B cell (primary cell): Measurements from ENCODE around the gene HOXA9. TPM values are rescaled to one million over a fixed set of nuclear protein-coding genes. Genes with fewer than 3 reads are reported as not detected.
A peak's percentile ranks its signal among the peaks of the same experiment; 100 is the strongest.

Experiments
- ATAC-seq: fragments of 200-7000 bp; cut with Tn5 transposase; one replicate; pipeline ENCODE4 v1.10.0; 2021; ENCODE audit warnings: low read depth, mild to moderate bottlenecking, moderate number of reproducible peaks, moderate library complexity
- CTCF ChIA-PET: fragments of 350-600 bp; sonication (Branson Sonifier 250); formaldehyde crosslinking; loops from one replicate; lab custom pipeline; 2021; ENCODE audit warnings: antibody characterized with exemption, inconsistent platforms; lab: Charles Lee
- POLR2A ChIA-PET: fragments of 350-600 bp; sonication (Branson Sonifier 250); formaldehyde crosslinking; loops from one replicate; lab custom pipeline; 2021; ENCODE audit warnings: antibody characterized with exemption; lab: Charles Lee
- DNase-seq: peaks from one replicate; pipeline ENCODE4 v3.0.0; 2013
- H2AFZ ChIP-seq: 2 replicates; pipeline ENCODE4 v1.6.1; 2012; ENCODE audit warnings: mild to moderate bottlenecking, low read depth, low read length; ENCODE audit not compliant: insufficient read depth, poor library complexity, severe bottlenecking
- H3K27ac ChIP-seq, 2 donors: 1 replicate in 1 of 2; 2 replicates in 1 of 2; pipeline ENCODE4 v1.5.1; 2012 to 2013; ENCODE audit warnings: low read length in 2 of 2, mild to moderate bottlenecking in 2 of 2, moderate library complexity in 1 of 2
- H3K27me3 ChIP-seq, 4 experiments: fragments of 200-600 bp in 1 of 4; sonication (generic) in 1 of 4; replicated peaks in 1 of 4; 1 replicate in 2 of 4; 2 replicates in 2 of 4; pipeline versions ENCODE4 v1.6.1 to v1.7.0; 2013 to 2016; ENCODE audit warnings: low read length in 3 of 4, mild to moderate bottlenecking in 2 of 4, mixed read lengths in 1 of 4, moderate library complexity in 1 of 4; ENCODE audit not compliant: insufficient read depth in 4 of 4, control insufficient read depth in 3 of 4; ENCODE audit errors: control extremely low read depth in 1 of 4
- H3K36me3 ChIP-seq, 2 experiments: replicated peaks in 1 of 2; 1 replicate in 1 of 2; 2 replicates in 1 of 2; pipeline versions ENCODE4 v1.6.1 to v1.7.1; 2013; ENCODE audit warnings: low read length in 1 of 2; ENCODE audit not compliant: insufficient read depth in 2 of 2, control insufficient read depth in 1 of 2; ENCODE audit errors: control extremely low read depth in 1 of 2, extremely low read depth in 1 of 2
- H3K4me1 ChIP-seq, 2 donors: fragments of 200-600 bp in 1 of 2; sonication (generic) in 1 of 2; 1 replicate in 1 of 2; 2 replicates in 1 of 2; pipeline versions ENCODE4 v1.5.1 to v1.6.1; 2013 to 2017; ENCODE audit warnings: low read length in 2 of 2; ENCODE audit not compliant: control insufficient read depth in 2 of 2, insufficient read depth in 2 of 2
- H3K4me2 ChIP-seq: replicated peaks from 2 replicates; pipeline ENCODE3; 2012; ENCODE audit warnings: mild to moderate bottlenecking, low read depth, low read length; ENCODE audit not compliant: poor library complexity, severe bottlenecking
- H3K4me3 ChIP-seq, 5 experiments: fragments of 200-600 bp in 1 of 5; sonication (generic) in 1 of 5; 1 replicate in 3 of 5; 2 replicates in 2 of 5; pipeline versions ENCODE4 v1.5.1 to v1.7.0; 2011 to 2016; ENCODE audit warnings: low read length in 4 of 5, mild to moderate bottlenecking in 4 of 5, low read depth in 2 of 5, control low read depth in 1 of 5, moderate library complexity in 1 of 5; ENCODE audit not compliant: insufficient read depth in 1 of 5; ENCODE audit errors: control extremely low read depth in 1 of 5, extremely low read depth in 1 of 5
- H3K79me2 ChIP-seq: fragments of 200-600 bp; sonication (generic); one replicate; pipeline ENCODE4 v1.6.0; 2016; ENCODE audit warnings: low read length; ENCODE audit not compliant: control insufficient read depth, insufficient read depth
- H3K9ac ChIP-seq: fragments of 200-600 bp; sonication (generic); 2 replicates; pipeline ENCODE4 v1.6.1; 2017; ENCODE audit warnings: mild to moderate bottlenecking, low read length, moderate library complexity
- H3K9me3 ChIP-seq, 3 donors: one replicate each; pipeline versions ENCODE4 v1.6.1 to v1.7.1; 2013; ENCODE audit warnings: low read length in 2 of 3; ENCODE audit not compliant: control insufficient read depth in 2 of 3, insufficient read depth in 1 of 3; ENCODE audit errors: control extremely low read depth in 1 of 3
- H4K20me1 ChIP-seq: 2 replicates; pipeline ENCODE4 v1.6.0; 2012; ENCODE audit warnings: mild to moderate bottlenecking, low read length; ENCODE audit not compliant: insufficient read depth, control insufficient read depth, poor library complexity, severe bottlenecking
- H3K27ac Mint-ChIP-seq: one replicate; pipeline ENCODE4 v1.8.0; 2021; ENCODE audit warnings: mixed read lengths
- H3K27me3 Mint-ChIP-seq: one replicate; pipeline ENCODE4 v1.8.0; 2021; ENCODE audit warnings: mixed read lengths
- H3K4me1 Mint-ChIP-seq: one replicate; pipeline ENCODE4 v1.8.0; 2021; ENCODE audit warnings: mixed read lengths
- H3K4me3 Mint-ChIP-seq: one replicate; pipeline ENCODE4 v1.8.0; 2021; ENCODE audit warnings: mixed read lengths
- H3K9me3 Mint-ChIP-seq: one replicate; pipeline ENCODE4 v1.8.0; 2022; ENCODE audit warnings: mixed read lengths; ENCODE audit not compliant: insufficient read depth
- EZH2 ChIP-seq: IDR thresholded peaks from 2 replicates; pipeline ENCODE4 v1.6.1; 2012; ENCODE audit warnings: borderline replicate concordance, low read depth, mild to moderate bottlenecking, moderate library complexity, low read length; ENCODE audit not compliant: insufficient read depth, poor library complexity, severe bottlenecking
- WGBS: methylation state at CpG from one replicate; pipeline ENCODE4 v1.1.5; 2013; ENCODE audit warnings: missing lambda C conversion rate; ENCODE audit not compliant: insufficient coverage; 5-methylcytosine and 5-hydroxymethylcytosine counted together
- intact Hi-C: fragments of 100-400 bp; cut with micrococcal nuclease; formaldehyde crosslinking; loops from one replicate; pipeline ENCODE4 v1.10.0; 2022
- polyA plus RNA-seq: library from polyadenylated mRNA; depleted of rRNA; stranded (reverse); fragments of >200 nt; gene quantifications from 2 replicates; pipeline ENCODE4 v1.2.3, GENCODE V29; 2012
- total RNA-seq, 2 donors: library from RNA; stranded (reverse); fragments of 120-200 nt in 1 of 2; gene quantifications; 1 replicate in 1 of 2; 2 replicates in 1 of 2; pipeline versions ENCODE4 v1.2.3 to v1.2.4, GENCODE V29; 2013 to 2022
- TF ChIP-seq, protein P1 (sequence below): fragments of 200-600 bp; IDR thresholded peaks from one replicate; pipeline ENCODE4 v1.8.0; 2022; ENCODE audit warnings: antibody characterized with exemption, mild to moderate bottlenecking

HOXA9 gene
- total and polyA plus RNA-seq, 2 donors (not counting 1 experiment from before 2014, with no cell fraction given): 0.07 TPM; not detected in 1

DNA sequence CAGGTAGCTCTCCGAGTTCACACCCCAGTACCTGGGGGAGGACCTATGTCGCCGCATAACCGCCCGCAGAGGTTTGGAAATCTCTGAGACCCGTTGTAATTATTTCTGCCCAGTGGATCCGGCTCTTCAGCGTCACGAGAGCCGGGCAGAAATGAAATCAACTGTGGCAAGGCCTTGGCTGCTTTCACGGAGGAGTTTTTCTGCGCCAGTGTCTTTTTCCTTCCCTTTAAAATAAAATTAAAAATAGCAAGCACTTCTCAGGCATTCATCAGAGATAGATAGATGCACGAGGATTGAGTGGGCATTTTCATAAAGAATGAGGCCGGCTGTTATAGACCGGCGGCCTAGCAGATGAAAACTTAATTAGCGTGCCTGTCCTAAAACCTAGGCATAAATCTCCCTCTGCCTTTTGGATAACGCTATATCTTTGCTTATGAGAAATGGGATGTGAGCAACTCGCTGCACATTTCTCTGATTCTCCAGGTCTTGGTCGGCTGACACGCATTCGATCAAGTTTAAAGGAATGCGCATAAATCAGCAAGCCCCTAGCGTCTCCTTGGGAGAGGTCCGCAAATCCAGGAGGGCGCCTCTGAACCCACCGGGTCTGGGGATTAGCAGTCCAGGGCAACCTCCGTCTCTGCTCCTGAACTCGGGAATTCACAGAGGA lies 28.1 kb upstream of the HOXA9 start:
- TF ChIP-seq EZH2: peak; percentile 27
- TF ChIP-seq, protein P1, sequence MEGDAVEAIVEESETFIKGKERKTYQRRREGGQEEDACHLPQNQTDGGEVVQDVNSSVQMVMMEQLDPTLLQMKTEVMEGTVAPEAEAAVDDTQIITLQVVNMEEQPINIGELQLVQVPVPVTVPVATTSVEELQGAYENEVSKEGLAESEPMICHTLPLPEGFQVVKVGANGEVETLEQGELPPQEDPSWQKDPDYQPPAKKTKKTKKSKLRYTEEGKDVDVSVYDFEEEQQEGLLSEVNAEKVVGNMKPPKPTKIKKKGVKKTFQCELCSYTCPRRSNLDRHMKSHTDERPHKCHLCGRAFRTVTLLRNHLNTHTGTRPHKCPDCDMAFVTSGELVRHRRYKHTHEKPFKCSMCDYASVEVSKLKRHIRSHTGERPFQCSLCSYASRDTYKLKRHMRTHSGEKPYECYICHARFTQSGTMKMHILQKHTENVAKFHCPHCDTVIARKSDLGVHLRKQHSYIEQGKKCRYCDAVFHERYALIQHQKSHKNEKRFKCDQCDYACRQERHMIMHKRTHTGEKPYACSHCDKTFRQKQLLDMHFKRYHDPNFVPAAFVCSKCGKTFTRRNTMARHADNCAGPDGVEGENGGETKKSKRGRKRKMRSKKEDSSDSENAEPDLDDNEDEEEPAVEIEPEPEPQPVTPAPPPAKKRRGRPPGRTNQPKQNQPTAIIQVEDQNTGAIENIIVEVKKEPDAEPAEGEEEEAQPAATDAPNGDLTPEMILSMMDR: no peak
- DNase-seq (peak; percentile 35), ATAC-seq (no peak)
- H3K79me2 ChIP-seq: no peaks in the 10 kb centered on the region
- H3K9me3 ChIP-seq: peaks cover under 1 to 54% (median 2%) of the 10 kb centered on the region in 3 donors
- peaks cover 33 to 63% of the 10 kb centered on the region in 2 donors for H3K4me1 ChIP-seq
- H3K4me2 ChIP-seq: peak overlapping the region; percentile 75
- H3K27me3 ChIP-seq: peaks cover 3 to 91% (median 80%) of the 10 kb centered on the region in 4 experiments
- no peaks in the 10 kb centered on the region for H4K20me1 ChIP-seq
- WGBS: 14% methylated on average over 21 of the region's 29 CpGs
- Mint-ChIP-seq H3K4me1 (peaks cover 30% of the 10 kb centered on the region), H3K27me3 (peaks cover 86% of the 10 kb centered on the region), H3K4me3 (peak overlapping the region; percentile 37), H3K27ac (peak overlapping the region; percentile 26), H3K9me3 (no peaks in the 10 kb centered on the region)
- H3K4me3 ChIP-seq: peak overlapping the region in 3 of 5 experiments; percentile 15 to 45 (median 36)
- H3K36me3 ChIP-seq: no peaks in the 10 kb centered on the region
- ChIA-PET POLR2A (no interaction called here), CTCF (interaction anchor here (0.6 to 1.4 kb wide), 4 partner anchors 32 to 727 kb away, joined by 3 to 5 read pairs (median 3); no protein-coding TSS in a partner anchor)
- peak overlapping the region; percentile 23 for H2AFZ ChIP-seq
- no peak overlapping the region for H3K27ac ChIP-seq
- H3K9ac ChIP-seq: peak overlapping the region; percentile 36
- intact Hi-C loops: loop anchor here (10.0 kb wide), 1 partner anchor 411 kb away; no protein-coding TSS in a partner anchor
